HL-60 (cell line): Measurements from ENCODE around the gene ANKRA2.

ENCODE experiments used
- POLR2AphosphoS5 ChIP-seq: IDR thresholded peaks from 2 replicates; pipeline ENCODE4 v1.6.1; 2012; ENCODE audit warnings: low read depth
- TF ChIP-seq, protein P1 (sequence below): IDR thresholded peaks from one replicate; pipeline ENCODE4 v1.5.1; 2011; ENCODE audit warnings: low read length, control low read depth, inconsistent platforms; ENCODE audit not compliant: insufficient read depth
- TF ChIP-seq, protein P2 (sequence below): IDR thresholded peaks from 2 replicates; pipeline ENCODE4 v1.6.1; 2012; ENCODE audit warnings: low read depth; ENCODE audit not compliant: insufficient replicate concordance

DNA sequence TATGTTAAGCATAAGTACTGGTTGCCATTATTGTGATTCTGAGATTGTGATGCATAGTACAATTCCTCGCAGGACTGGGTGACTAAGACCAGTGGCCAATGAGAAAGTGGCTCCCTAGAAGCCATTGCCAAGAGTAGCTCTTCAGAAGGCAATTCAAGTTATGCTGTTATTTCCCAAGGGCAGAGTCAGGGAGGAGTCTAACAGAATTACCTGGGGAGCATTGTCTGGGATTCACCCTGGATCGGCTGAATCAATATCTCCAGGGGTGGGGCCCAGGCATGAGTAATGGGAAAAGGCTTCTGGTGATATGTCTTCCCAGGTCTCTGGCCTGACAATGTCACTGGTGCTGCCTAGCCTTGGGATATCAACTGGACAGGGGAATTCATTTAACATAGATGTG lies 49.6 kb upstream of the ANKRA2 start:
- TF ChIP-seq POLR2AphosphoS5 = no peak
- TF ChIP-seq, protein P1, sequence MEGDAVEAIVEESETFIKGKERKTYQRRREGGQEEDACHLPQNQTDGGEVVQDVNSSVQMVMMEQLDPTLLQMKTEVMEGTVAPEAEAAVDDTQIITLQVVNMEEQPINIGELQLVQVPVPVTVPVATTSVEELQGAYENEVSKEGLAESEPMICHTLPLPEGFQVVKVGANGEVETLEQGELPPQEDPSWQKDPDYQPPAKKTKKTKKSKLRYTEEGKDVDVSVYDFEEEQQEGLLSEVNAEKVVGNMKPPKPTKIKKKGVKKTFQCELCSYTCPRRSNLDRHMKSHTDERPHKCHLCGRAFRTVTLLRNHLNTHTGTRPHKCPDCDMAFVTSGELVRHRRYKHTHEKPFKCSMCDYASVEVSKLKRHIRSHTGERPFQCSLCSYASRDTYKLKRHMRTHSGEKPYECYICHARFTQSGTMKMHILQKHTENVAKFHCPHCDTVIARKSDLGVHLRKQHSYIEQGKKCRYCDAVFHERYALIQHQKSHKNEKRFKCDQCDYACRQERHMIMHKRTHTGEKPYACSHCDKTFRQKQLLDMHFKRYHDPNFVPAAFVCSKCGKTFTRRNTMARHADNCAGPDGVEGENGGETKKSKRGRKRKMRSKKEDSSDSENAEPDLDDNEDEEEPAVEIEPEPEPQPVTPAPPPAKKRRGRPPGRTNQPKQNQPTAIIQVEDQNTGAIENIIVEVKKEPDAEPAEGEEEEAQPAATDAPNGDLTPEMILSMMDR = no peak
- TF ChIP-seq, protein P2, sequence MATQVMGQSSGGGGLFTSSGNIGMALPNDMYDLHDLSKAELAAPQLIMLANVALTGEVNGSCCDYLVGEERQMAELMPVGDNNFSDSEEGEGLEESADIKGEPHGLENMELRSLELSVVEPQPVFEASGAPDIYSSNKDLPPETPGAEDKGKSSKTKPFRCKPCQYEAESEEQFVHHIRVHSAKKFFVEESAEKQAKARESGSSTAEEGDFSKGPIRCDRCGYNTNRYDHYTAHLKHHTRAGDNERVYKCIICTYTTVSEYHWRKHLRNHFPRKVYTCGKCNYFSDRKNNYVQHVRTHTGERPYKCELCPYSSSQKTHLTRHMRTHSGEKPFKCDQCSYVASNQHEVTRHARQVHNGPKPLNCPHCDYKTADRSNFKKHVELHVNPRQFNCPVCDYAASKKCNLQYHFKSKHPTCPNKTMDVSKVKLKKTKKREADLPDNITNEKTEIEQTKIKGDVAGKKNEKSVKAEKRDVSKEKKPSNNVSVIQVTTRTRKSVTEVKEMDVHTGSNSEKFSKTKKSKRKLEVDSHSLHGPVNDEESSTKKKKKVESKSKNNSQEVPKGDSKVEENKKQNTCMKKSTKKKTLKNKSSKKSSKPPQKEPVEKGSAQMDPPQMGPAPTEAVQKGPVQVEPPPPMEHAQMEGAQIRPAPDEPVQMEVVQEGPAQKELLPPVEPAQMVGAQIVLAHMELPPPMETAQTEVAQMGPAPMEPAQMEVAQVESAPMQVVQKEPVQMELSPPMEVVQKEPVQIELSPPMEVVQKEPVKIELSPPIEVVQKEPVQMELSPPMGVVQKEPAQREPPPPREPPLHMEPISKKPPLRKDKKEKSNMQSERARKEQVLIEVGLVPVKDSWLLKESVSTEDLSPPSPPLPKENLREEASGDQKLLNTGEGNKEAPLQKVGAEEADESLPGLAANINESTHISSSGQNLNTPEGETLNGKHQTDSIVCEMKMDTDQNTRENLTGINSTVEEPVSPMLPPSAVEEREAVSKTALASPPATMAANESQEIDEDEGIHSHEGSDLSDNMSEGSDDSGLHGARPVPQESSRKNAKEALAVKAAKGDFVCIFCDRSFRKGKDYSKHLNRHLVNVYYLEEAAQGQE = no peak
